Coronary artery (tissue), 2 donors: ENCODE results near the gene CDC123.
"Not testable (repeated sequence)": the region's sequence is repeated elsewhere in the genome, so short reads cannot be mapped to it uniquely, and the experiment has no call there.

Source experiments
- DNase-seq: peaks from one replicate; pipeline ENCODE4 v3.0.0-alpha.2; 2017; ENCODE audit warnings: low spot score
- H3K27ac ChIP-seq, 2 donors: fragments of 200-600 bp; sonication (generic); one replicate each; pipeline ENCODE4 v1.5.1; 2016 to 2019
- H3K4me3 ChIP-seq: fragments of 200-600 bp; sonication (generic); 2 replicates; pipeline ENCODE4 v1.5.1; 2016; ENCODE audit warnings: mild to moderate bottlenecking, moderate library complexity
- TF ChIP-seq, protein P1 (sequence below): fragments of 200-600 bp; sonication (generic); IDR thresholded peaks from one replicate; pipeline ENCODE4 v1.5.1; 2019; ENCODE audit warnings: antibody characterized with exemption

The CDC123 gene

DNA sequence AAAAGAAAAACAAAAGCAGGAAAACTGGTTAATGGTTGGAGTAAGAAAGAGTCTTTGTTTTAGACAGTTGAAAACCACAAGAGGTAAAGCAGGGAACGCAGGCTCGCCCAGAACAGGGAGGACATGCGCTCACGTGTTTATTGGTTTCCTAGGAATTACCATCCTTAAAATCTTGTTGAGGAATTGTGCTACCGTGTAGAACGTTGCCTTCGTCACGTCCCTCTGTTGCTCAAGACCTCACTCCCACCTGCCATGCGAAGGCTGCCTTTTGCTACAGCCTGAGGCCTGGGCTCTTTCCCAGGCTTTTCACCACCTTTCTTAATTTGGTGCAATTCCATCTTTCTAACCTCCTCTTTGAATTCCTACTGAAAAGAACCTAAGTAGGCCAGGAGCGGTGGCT, 91.8 kb downstream of the CDC123 start:
- Histone ChIP-seq H3K4me3 (no peak overlapping the region), H3K27ac (no peak overlapping the region)
- no peak for DNase-seq
- TF ChIP-seq, protein P1, sequence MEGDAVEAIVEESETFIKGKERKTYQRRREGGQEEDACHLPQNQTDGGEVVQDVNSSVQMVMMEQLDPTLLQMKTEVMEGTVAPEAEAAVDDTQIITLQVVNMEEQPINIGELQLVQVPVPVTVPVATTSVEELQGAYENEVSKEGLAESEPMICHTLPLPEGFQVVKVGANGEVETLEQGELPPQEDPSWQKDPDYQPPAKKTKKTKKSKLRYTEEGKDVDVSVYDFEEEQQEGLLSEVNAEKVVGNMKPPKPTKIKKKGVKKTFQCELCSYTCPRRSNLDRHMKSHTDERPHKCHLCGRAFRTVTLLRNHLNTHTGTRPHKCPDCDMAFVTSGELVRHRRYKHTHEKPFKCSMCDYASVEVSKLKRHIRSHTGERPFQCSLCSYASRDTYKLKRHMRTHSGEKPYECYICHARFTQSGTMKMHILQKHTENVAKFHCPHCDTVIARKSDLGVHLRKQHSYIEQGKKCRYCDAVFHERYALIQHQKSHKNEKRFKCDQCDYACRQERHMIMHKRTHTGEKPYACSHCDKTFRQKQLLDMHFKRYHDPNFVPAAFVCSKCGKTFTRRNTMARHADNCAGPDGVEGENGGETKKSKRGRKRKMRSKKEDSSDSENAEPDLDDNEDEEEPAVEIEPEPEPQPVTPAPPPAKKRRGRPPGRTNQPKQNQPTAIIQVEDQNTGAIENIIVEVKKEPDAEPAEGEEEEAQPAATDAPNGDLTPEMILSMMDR: no peak

DNA sequence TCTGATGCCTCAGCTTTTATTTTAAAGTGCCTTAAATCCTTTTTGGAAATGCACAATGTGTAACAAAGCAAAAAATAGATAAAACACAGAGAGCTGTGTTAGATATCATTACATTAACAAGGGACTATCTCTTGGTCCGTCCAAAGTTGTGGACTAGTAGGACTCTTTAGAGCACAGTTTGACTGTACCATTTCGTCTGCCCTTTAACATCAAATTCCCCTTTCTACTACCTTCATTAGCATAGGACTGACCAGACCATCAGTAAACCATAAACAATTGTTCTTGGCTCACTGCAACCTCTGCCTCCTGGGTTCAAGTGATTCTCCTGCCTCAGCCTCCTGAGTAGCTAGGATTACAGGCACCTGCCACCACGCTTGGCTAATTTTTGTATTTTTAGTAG, 101.8 kb downstream of the CDC123 start:
- DNase-seq, H3K4me3 ChIP-seq, H3K27ac ChIP-seq: not testable (repeated sequence)

DNA sequence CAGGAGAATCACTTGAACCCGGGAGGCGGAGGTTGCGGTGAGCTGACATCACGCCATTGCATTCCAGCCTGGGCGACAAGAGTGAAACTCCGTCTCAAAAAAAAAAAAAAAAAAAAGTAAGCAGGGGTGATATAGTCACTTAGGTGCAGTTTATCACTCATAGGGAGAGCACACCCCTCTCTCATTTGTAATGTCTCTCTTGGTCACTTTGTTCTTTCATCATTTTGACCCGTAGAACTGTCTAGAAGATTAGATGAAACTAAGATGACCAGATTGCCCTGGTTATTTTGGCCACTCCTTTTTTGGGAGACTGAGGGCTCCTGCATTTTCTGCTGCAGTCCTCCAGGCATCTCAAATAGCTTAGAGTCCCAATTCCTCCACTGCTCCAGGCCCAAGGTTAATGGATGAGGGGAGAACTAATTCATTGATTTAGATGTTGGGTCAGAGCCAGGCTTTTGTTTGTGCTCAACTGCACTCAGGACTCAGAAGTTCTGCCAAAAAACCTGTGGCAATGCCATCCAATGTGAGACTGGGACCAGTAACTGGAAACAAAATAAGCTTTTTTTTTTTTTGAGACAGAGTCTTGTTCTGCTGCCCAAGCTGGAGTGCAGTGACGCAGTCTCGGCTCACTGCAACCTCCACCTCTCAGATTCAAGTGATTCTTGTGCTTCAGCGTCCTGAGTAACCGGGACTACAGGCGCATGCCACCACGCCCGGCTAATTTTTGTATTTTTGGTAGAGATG, 103.4 kb downstream of the CDC123 start:
- TF ChIP-seq, protein P1: no peak
- Histone ChIP-seq H3K27ac (no peak overlapping the region), H3K4me3 (no peak overlapping the region)
- no peak for DNase-seq
